ENCODE results near the gene RNF187. TPM values are rescaled to one million over a fixed set of nuclear protein-coding genes. Genes with fewer than 3 reads are reported as not detected.

RNF187 gene
- total RNA-seq, 2 experiments from 2014 or later: 40.7 to 45.1 TPM

DNA sequence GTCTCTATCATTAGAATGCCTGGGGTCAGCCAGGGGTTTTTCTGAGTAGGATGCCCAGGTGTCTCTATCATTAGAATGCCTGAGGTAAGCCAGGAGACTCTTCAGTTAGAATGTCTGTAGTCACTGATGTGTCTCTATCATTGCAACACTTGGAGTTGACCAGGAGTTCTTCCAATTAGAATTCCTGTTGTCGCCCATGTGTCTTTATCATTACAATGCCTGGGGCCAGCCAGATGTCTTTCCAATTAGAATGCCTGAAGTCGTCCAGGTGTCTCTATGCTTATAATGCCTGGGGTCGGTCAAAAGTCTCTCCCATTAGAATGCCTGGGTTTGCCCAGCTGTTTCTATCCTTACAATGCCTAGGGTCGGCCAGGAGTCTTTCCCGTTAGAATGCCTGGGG is 55.8 kb downstream of the RNF187 start:
- Mint-ChIP-seq H3K9me3 (no peaks in the 10 kb centered on the region), H3K27me3 (peaks cover 36% of the 10 kb centered on the region), H3K27ac (no peak overlapping the region), H3K4me1 (ENCODE audit: low read depth) (no peaks in the 10 kb centered on the region), H3K36me3 (ENCODE audit: low read depth) (no peaks in the 10 kb centered on the region), H3K4me3 (no peak overlapping the region)
- CTCF ChIA-PET: no interaction called here
- Histone ChIP-seq H3K27ac (ENCODE audit: low read depth in 1 of 2, low read length in 2 of 2) (no peak overlapping the region), H3K9me3 (ENCODE audit: control insufficient read depth in 1 of 2, insufficient read depth in 1 of 2, low read length in 2 of 2) (no peaks in the 10 kb centered on the region), H3K4me1 (ENCODE audit: insufficient read depth, low read length) (no peaks in the 10 kb centered on the region), H3K4me3 (ENCODE audit: low read length) (no peak overlapping the region), H3K27me3 (ENCODE audit: control insufficient read depth in 1 of 2, insufficient read depth in 2 of 2, low read length in 2 of 2) (peaks cover 14 to 15% of the 10 kb centered on the region in 2 experiments), H3K36me3 (ENCODE audit: insufficient read depth, low read length) (no peaks in the 10 kb centered on the region)
- intact Hi-C loops (cut with DNase I, micrococcal nuclease): no loop called here
- TF ChIP-seq CTCF (IDR thresholded peaks at IDR 0.05): no peak
- no peak for DNase-seq
- no peak for ATAC-seq (ENCODE audit: poor library complexity)
- POLR2A ChIA-PET: no interaction called here

DNA sequence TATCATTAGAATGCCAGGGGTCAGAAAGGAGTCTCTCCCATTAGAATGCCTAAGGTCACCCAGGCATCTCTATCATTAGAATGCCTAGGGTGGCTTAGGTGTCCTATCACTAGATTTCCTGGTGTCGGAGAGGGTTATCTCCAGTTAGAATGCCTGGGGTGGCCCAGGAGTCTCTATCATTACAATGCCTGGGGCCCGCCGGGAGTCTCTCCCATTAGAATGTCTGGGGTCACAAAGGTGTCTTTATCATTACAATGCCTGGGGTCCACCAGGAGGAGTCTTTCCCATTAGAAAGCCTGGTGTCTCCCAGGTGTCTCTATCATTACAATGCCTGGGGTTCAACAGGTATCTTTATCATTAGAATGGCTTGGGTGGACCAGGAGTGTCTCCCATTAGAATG is 56.2 kb downstream of the RNF187 start:
- Mint-ChIP-seq H3K27me3 (peaks cover 40% of the 10 kb centered on the region), H3K4me3 (no peak overlapping the region), H3K27ac (no peak overlapping the region), H3K4me1 (ENCODE audit: low read depth) (no peaks in the 10 kb centered on the region), H3K9me3 (no peaks in the 10 kb centered on the region), H3K36me3 (ENCODE audit: low read depth) (no peaks in the 10 kb centered on the region)
- ATAC-seq (ENCODE audit: poor library complexity): no peak
- DNase-seq: no peak
- intact Hi-C loops (cut with DNase I, micrococcal nuclease): no loop called here
- Histone ChIP-seq H3K27me3 (ENCODE audit: control insufficient read depth in 1 of 2, insufficient read depth in 2 of 2, low read length in 2 of 2) (peaks cover 14 to 15% of the 10 kb centered on the region in 2 experiments), H3K4me3 (ENCODE audit: low read length) (no peak overlapping the region), H3K9me3 (ENCODE audit: control insufficient read depth in 1 of 2, insufficient read depth in 1 of 2, low read length in 2 of 2) (no peaks in the 10 kb centered on the region), H3K4me1 (ENCODE audit: insufficient read depth, low read length) (no peaks in the 10 kb centered on the region), H3K27ac (ENCODE audit: low read depth in 1 of 2, low read length in 2 of 2) (no peak overlapping the region), H3K36me3 (ENCODE audit: insufficient read depth, low read length) (no peaks in the 10 kb centered on the region)
- POLR2A ChIA-PET: no interaction called here
- CTCF ChIA-PET: no interaction called here
- no peak for TF ChIP-seq CTCF (IDR thresholded peaks at IDR 0.05)

DNA sequence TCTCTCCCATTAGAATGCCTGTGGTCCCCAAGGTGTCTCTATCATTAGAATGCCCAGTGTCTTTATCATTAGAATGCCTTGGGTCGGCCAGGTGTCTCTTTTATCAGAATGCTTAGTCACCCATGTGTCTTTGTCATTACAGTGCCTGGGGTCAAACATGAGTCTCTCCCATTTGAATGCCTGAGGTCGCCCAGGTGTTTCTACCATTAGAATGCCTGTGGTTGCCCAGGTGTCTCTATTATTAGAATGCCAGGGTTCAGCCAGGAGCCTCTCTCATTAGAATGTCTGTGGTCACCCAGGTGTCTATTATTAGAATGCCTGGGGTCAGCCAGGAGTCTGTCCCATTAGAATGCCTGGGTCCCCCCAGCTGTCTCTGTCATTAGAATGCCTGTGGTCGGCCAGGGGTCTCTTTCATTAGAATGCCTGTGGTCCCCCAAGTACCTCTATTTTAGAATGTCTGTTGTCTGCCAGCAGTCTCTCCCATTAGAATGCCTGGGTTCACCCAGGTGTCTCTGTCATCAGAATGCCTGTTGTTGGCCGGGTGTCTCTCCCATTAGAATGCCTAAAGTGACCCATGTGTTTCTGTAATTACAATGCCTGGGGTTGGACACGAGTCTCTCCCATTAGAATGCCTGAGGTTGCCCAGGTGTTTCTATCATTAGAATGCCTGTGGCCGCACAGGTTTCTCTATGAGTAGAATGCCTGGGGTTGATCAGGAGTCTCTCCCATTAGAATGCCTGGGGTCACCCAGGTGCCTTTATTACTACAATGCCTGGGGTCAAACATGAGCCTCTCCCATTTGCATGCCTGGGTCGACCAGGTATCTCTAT is 57.1 kb downstream of the RNF187 start:
- Mint-ChIP-seq H3K27me3 (peaks cover 40% of the 10 kb centered on the region), H3K4me1 (ENCODE audit: low read depth) (no peaks in the 10 kb centered on the region), H3K4me3 (no peak overlapping the region), H3K27ac (no peak overlapping the region), H3K9me3 (no peaks in the 10 kb centered on the region), H3K36me3 (ENCODE audit: low read depth) (no peaks in the 10 kb centered on the region)
- TF ChIP-seq CTCF (IDR thresholded peaks at IDR 0.05): no peak
- Histone ChIP-seq H3K4me3 (ENCODE audit: low read length) (no peak overlapping the region), H3K27me3 (ENCODE audit: control insufficient read depth in 1 of 2, insufficient read depth in 2 of 2, low read length in 2 of 2) (peaks cover 12 to 14% of the 10 kb centered on the region in 2 experiments), H3K9me3 (ENCODE audit: control insufficient read depth in 1 of 2, insufficient read depth in 1 of 2, low read length in 2 of 2) (no peaks in the 10 kb centered on the region), H3K27ac (ENCODE audit: low read depth in 1 of 2, low read length in 2 of 2) (no peak overlapping the region), H3K36me3 (ENCODE audit: insufficient read depth, low read length) (no peaks in the 10 kb centered on the region), H3K4me1 (ENCODE audit: insufficient read depth, low read length) (no peaks in the 10 kb centered on the region)
- ATAC-seq (ENCODE audit: poor library complexity): no peak
- intact Hi-C loops (cut with DNase I, micrococcal nuclease): no loop called here
- POLR2A ChIA-PET: no interaction called here
- CTCF ChIA-PET: no interaction called here
- no peak for DNase-seq
